GM19351 (cell line): ENCODE data around the gene NR4A1.

Source experiments
- ATAC-seq: cut with Tn5 transposase; IDR thresholded peaks from one replicate; pipeline ENCODE4 v1.9.1; 2021; ENCODE audit warnings: mild to moderate bottlenecking, moderate library complexity; ENCODE audit not compliant: unreplicated experiment

NR4A1 gene

GRCh38 chr12:52057638-52058576, 6.7 kb downstream of the NR4A1 start:
- no peak for ATAC-seq

- ATAC-seq = no peak
These were observed 7.6 kb downstream of the NR4A1 start for GRCh38 chr12:52058631-52059361.

- no peak for ATAC-seq
These were observed 8.6 kb downstream of the NR4A1 start for GRCh38 chr12:52059582-52060497.

GRCh38 chr12:52060498-52061177, 9.4 kb downstream of the NR4A1 start:
- no peak for ATAC-seq

GRCh38 chr12:52061470-52062166, 10.4 kb downstream of the NR4A1 start:
- no peak for ATAC-seq

GRCh38 chr12:52062167-52063081, 11.2 kb downstream of the NR4A1 start:
- no peak for ATAC-seq

GRCh38 chr12:52063082-52063924, 12.1 kb downstream of the NR4A1 start:
- no peak for ATAC-seq

- ATAC-seq = no peak
These were observed 12.9 kb downstream of the NR4A1 start for GRCh38 chr12:52063981-52064649.

GRCh38 chr12:52066346-52067080, 15.3 kb downstream of the NR4A1 start:
- no peak for ATAC-seq

- ATAC-seq = no peak
These were observed 15.8 kb downstream of the NR4A1 start for GRCh38 chr12:52067081-52067374.

GRCh38 chr12:52069327-52070184, 18.3 kb downstream of the NR4A1 start, which contains the start of gene ATG101:
Gene ATG101 (plus strand): TSS chr12:52069978. CDS start chr12:52073651, 3,673 bp downstream.
- peak; percentile 96 for ATAC-seq

GRCh38 chr12:52070185-52070925, 19.1 kb downstream of the NR4A1 start:
- peak; percentile 27 for ATAC-seq

- ATAC-seq = no peak
These were observed 22.5 kb downstream of the NR4A1 start for GRCh38 chr12:52073531-52074381.
